WERI-Rb-1 (cell line): Measurements from ENCODE around the gene EPAS1.
A peak's percentile ranks its signal among the peaks of the same experiment; 100 is the strongest.

Source experiments
- DNase-seq: peaks from one replicate; pipeline ENCODE4 v3.0.0-alpha.2; 2020
- H3K27ac ChIP-seq: fragments of 250-450 bp; sonication (Bioruptor Pico); 2 replicates; pipeline ENCODE4 v1.5.1; 2020; ENCODE audit warnings: mild to moderate bottlenecking, moderate library complexity
- H3K27me3 ChIP-seq: fragments of 250-450 bp; sonication (Bioruptor Pico); 2 replicates; pipeline ENCODE4 v1.5.1; 2021; ENCODE audit warnings: mild to moderate bottlenecking, low read depth, moderate library complexity; ENCODE audit not compliant: insufficient read depth, severe bottlenecking
- H3K36me3 ChIP-seq: fragments of 250-450 bp; sonication (Bioruptor Pico); 2 replicates; pipeline ENCODE4 v1.5.1; 2020; ENCODE audit warnings: mild to moderate bottlenecking, moderate library complexity
- H3K4me3 ChIP-seq: 2 replicates; pipeline ENCODE4 v1.5.1; 2011; ENCODE audit warnings: low read depth, mild to moderate bottlenecking, control low read depth, low read length
- H3K9me3 ChIP-seq: fragments of 250-450 bp; sonication (Bioruptor Pico); 2 replicates; pipeline ENCODE4 v1.5.1; 2021; ENCODE audit warnings: mild to moderate bottlenecking, moderate library complexity; ENCODE audit not compliant: severe bottlenecking
- TF ChIP-seq, protein P1 (sequence below): IDR thresholded peaks from 2 replicates; pipeline ENCODE4 v1.5.1; 2011; ENCODE audit warnings: low read depth, mild to moderate bottlenecking, control low read depth, inconsistent platforms, low read length

Gene EPAS1

DNA sequence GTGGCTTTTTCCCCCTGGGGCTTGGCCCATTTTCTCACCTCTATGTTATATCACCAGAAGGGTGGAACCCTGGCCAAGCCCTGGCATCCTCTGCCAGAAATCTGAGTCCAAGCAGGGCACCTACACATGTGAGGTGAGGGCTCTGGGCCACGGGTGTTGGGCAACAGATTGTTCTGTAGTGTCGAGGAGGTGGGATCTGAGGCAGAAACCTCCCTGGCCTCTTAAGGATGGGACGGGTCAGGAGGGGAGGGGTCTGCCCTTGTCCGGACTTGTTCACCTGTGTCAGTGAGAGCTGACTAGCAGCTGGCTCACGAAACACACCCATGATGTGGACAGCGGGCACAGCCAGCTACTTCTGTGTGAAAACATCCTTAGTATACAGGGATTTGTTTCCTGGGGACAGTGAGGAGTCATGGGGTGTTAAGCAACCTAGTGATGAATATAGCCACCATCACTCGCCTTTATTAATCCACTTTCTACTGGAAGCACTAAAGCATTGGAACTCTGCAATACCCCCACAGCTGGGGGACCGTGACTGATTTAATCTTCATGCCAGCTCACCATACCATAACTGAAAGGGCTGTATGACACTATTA, 35.6 kb downstream of the EPAS1 start:
- Histone ChIP-seq H3K27me3 (no peaks in the 10 kb centered on the region), H3K4me3 (no peak overlapping the region), H3K27ac (no peak overlapping the region), H3K36me3 (no peaks in the 10 kb centered on the region), H3K9me3 (no peaks in the 10 kb centered on the region)
- DNase-seq: no peak
- TF ChIP-seq, protein P1, sequence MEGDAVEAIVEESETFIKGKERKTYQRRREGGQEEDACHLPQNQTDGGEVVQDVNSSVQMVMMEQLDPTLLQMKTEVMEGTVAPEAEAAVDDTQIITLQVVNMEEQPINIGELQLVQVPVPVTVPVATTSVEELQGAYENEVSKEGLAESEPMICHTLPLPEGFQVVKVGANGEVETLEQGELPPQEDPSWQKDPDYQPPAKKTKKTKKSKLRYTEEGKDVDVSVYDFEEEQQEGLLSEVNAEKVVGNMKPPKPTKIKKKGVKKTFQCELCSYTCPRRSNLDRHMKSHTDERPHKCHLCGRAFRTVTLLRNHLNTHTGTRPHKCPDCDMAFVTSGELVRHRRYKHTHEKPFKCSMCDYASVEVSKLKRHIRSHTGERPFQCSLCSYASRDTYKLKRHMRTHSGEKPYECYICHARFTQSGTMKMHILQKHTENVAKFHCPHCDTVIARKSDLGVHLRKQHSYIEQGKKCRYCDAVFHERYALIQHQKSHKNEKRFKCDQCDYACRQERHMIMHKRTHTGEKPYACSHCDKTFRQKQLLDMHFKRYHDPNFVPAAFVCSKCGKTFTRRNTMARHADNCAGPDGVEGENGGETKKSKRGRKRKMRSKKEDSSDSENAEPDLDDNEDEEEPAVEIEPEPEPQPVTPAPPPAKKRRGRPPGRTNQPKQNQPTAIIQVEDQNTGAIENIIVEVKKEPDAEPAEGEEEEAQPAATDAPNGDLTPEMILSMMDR: no peak

DNA sequence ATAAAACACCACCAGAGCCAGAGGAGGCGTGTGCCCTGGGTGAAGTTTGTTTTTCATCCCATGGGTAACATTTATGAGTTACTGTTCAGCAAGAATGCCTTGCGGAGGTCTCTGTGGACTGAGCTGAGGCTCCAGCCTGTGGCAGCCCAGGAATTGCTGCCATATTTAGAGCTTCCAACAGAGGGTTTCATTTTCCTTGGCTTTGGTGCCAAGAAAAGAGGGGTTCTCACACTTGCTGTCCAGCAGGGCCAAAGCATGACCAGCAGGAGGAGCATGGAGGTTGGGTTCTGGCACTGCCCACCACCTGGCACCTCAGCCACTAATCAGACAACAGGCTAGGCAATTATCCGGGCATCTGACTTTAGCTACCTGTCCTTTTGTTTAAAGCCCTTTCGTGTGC, 36.7 kb downstream of the EPAS1 start:
- DNase-seq: no peak
- Histone ChIP-seq H3K27ac (no peak overlapping the region), H3K36me3 (no peaks in the 10 kb centered on the region), H3K27me3 (no peaks in the 10 kb centered on the region), H3K4me3 (no peak overlapping the region), H3K9me3 (no peaks in the 10 kb centered on the region)
- TF ChIP-seq, protein P1: peak; percentile 68

DNA sequence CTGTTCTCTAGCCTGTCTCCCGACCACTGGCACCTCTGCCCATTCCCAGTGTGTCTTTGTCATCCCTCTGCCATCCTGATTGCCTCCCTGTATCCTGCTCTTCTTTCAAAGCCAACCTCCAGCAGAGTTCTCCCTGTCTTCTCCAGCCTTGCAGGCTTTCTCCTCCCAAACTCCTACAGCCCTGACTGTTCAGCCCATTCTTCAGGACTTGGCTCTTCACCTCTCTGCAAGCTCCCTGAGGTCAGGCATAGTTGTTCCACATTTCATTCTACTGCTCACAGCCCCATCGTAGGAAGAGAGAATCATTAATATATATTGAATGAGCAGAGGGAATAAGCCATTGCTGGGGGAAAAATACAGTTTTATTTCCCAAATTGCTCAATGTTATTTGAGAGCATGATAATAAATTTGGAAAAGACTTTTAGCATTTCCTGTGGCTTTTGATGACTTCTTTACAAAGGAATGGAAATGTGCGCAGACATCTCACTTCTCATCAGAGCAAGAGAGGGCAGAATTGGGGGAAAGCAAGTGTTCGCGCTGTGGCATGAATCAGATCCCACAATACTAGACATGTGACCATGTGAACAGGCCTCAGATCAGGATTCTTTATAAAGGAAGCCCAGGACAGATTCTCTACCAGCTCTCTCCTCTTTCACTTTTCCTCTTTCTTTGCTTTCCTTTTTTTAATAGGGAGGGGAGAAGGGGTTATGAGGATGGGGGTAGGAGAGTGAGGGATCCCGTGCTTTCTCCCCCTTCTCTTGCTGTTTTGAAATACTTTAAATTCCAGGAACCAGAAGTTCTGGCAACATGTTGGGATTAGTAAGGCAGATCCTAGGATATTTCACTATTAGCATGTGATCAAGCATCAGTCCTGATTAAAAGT, 37.4 kb downstream of the EPAS1 start:
- TF ChIP-seq, protein P1: no peak
- no peak overlapping the region for H3K4me3 ChIP-seq
- H3K27me3 ChIP-seq: no peaks in the 10 kb centered on the region
- H3K36me3 ChIP-seq: no peaks in the 10 kb centered on the region
- H3K9me3 ChIP-seq: no peaks in the 10 kb centered on the region
- no peak overlapping the region for H3K27ac ChIP-seq
- no peak for DNase-seq

DNA sequence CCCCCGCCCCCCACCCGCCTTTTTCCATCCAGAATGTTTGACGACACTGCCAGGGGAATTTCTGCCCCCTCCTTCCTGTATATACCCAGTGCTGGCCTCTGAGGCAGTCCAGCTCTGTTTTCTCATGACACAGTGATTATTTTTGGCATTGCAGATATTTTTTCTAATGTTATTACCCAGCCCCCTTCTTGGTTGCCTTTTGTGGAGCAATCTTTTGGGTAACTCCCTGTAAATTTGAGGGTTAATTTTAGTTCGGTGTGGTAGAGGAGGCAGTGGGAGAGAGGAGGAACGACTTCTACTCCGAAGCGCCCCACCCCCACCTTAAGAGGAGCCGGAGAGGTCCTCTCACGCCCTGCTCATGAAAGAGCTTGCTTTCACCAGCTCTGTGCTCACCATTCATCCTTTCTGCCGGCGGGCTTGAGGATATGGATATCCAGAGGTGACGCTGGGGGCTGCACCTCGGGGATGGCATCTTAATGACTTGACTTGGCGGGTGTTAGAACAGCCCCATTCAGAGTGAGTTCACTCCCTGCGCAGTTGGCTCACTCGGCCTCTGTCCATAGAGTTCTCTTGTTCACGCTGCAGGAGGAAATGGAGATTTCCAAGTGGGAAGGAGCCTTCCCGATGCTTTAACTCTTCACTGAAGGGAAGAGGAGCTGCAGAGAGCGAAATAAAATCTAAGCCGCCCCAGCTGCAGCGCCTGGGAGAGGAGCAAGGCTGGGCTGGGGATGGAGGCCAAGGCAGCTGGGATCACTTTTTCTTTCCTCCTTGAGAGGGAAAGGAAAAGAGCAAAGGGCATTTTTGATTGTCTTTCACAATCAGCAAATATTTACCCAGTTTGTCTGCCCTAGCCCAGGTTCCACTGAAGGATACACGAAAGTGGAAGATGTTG, 38.4 kb downstream of the EPAS1 start:
- Histone ChIP-seq H3K36me3 (no peaks in the 10 kb centered on the region), H3K27me3 (no peaks in the 10 kb centered on the region), H3K9me3 (no peaks in the 10 kb centered on the region), H3K4me3 (no peak overlapping the region), H3K27ac (no peak overlapping the region)
- no peak for DNase-seq
- TF ChIP-seq, protein P1: no peak

DNA sequence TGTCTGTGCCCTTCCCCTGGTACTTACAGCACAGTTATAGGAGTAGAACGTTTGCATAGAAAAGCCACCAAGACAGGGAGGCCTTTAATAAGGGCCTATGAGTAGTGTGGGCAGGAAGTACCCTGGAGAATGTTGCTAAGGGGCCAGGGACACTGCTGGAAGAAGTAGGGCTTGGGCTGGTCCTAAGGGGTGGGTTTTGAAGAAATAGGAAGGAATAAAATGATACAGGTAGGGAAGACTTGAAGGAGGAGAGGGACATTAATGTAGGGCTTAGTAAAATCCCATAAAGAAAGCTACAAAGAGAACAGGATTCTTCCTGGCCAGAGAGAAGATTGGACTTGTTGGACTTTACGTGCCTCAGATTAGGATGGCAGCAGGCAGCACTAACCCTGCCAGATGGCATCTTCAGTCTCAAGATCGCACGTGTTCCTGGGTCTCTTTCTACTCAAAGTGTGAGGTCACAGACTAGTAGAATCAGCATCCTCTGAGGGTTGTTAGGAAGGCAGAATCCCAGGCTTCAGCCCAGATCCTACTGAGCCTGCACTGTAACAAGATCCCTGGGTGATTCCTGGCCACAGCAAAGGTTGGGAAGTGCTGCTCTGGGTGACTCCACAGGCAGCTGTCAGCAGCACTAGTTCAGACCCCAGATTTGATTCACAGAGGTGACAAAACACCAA, 39.2 kb downstream of the EPAS1 start:
- TF ChIP-seq, protein P1: no peak
- DNase-seq: peak; percentile 66
- Histone ChIP-seq H3K36me3 (no peaks in the 10 kb centered on the region), H3K4me3 (no peak overlapping the region), H3K9me3 (no peaks in the 10 kb centered on the region), H3K27ac (no peak overlapping the region), H3K27me3 (no peaks in the 10 kb centered on the region)
